WTC11 (cell line): Measurements from ENCODE around the gene GALNT17. TPM values are rescaled to one million over a fixed set of nuclear protein-coding genes. Genes with fewer than 3 reads are reported as not detected.

Source experiments
- ATAC-seq: fragments of 200-7000 bp; cut with Tn5 transposase; 2 replicates; pipeline ENCODE4 v1.10.0; 2021; ENCODE audit warnings: mild to moderate bottlenecking, moderate library complexity
- CTCF ChIA-PET: fragments of 300-600 bp; sonication (Branson Sonifier 250); formaldehyde crosslinking; loops from one replicate; lab custom pipeline; 2021; ENCODE audit warnings: antibody characterized with exemption; lab: Charles Lee
- POLR2A ChIA-PET: fragments of 350-600 bp; sonication (Branson Sonifier 250); formaldehyde crosslinking; loops from one replicate; lab custom pipeline; 2021; ENCODE audit warnings: antibody characterized with exemption; lab: Charles Lee
- DNase-seq: peaks from one replicate; pipeline ENCODE4 v3.0.0; 2021; ENCODE audit warnings: low spot score
- H3K27ac Mint-ChIP-seq: 2 replicates; pipeline ENCODE4 v1.8.0; 2021; ENCODE audit warnings: mixed read lengths
- H3K27me3 Mint-ChIP-seq: 2 replicates; pipeline ENCODE4 v1.8.0; 2021; ENCODE audit warnings: low read depth, mild to moderate bottlenecking, moderate library complexity, mixed read lengths
- H3K36me3 Mint-ChIP-seq: 2 replicates; pipeline ENCODE4 v1.8.0; 2021; ENCODE audit warnings: mixed read lengths
- H3K4me1 Mint-ChIP-seq: 2 replicates; pipeline ENCODE4 v1.8.0; 2022; ENCODE audit warnings: mixed read lengths
- H3K4me3 Mint-ChIP-seq: 2 replicates; pipeline ENCODE4 v1.8.0; 2021; ENCODE audit warnings: mild to moderate bottlenecking, moderate library complexity, mixed read lengths
- H3K9me3 Mint-ChIP-seq: 2 replicates; pipeline ENCODE4 v1.8.0; 2021; ENCODE audit warnings: mixed read lengths
- AFF4 ChIP-seq: sonication (generic); formaldehyde crosslinking; IDR thresholded peaks from 2 replicates; pipeline ENCODE4 v1.8.1; 2023; ENCODE audit warnings: mild to moderate bottlenecking, missing genetic modification reagents, borderline replicate concordance
- ARID4B ChIP-seq: sonication (generic); formaldehyde crosslinking; IDR thresholded peaks from 2 replicates; pipeline ENCODE4 v1.8.0; 2023; ENCODE audit warnings: missing genetic modification reagents, mild to moderate bottlenecking, borderline replicate concordance
- ATF3 ChIP-seq: sonication (generic); formaldehyde crosslinking; conservative IDR thresholded peaks from 2 replicates; pipeline ENCODE4 v1.8.1; 2022; ENCODE audit warnings: mild to moderate bottlenecking, missing genetic modification reagents
- ATF6 ChIP-seq: sonication (generic); formaldehyde crosslinking; IDR thresholded peaks from 2 replicates; pipeline ENCODE4 v1.8.1; 2023; ENCODE audit warnings: mild to moderate bottlenecking, missing genetic modification reagents
- FOXK1 ChIP-seq: sonication (generic); formaldehyde crosslinking; IDR thresholded peaks from 2 replicates; pipeline ENCODE4 v1.8.0; 2022; ENCODE audit warnings: mild to moderate bottlenecking, moderate library complexity, missing genetic modification reagents
- IRF1 ChIP-seq: sonication (generic); formaldehyde crosslinking; IDR thresholded peaks from 2 replicates; pipeline ENCODE4 v1.8.0; 2023; ENCODE audit warnings: missing genetic modification reagents
- JAZF1 ChIP-seq: fragments of 250-450 bp; sonication (Bioruptor Pico); IDR thresholded peaks from 2 replicates; pipeline ENCODE4 v1.9.0; 2021; ENCODE audit warnings: moderate library complexity, mild to moderate bottlenecking, inconsistent platforms
- KAT7 ChIP-seq: sonication (generic); formaldehyde crosslinking; IDR thresholded peaks from 2 replicates; pipeline ENCODE4 v1.8.1; 2023; ENCODE audit warnings: missing genetic modification reagents, mild to moderate bottlenecking, borderline replicate concordance
- MYBL2 ChIP-seq: sonication (generic); formaldehyde crosslinking; IDR thresholded peaks from 2 replicates; pipeline ENCODE4 v1.8.1; 2023; ENCODE audit warnings: mild to moderate bottlenecking, moderate library complexity, missing genetic modification reagents
- NFATC4 ChIP-seq: fragments of 250-450 bp; sonication (Bioruptor Pico); IDR thresholded peaks from 2 replicates; pipeline ENCODE4 v1.9.0; 2021; ENCODE audit warnings: mild to moderate bottlenecking
- RORB ChIP-seq: fragments of 250-450 bp; sonication (Bioruptor Pico); IDR thresholded peaks from 2 replicates; pipeline ENCODE4 v1.9.0; 2021; ENCODE audit warnings: mild to moderate bottlenecking
- SMAD4 ChIP-seq: sonication (generic); formaldehyde crosslinking; IDR thresholded peaks from 2 replicates; pipeline ENCODE4 v1.8.0; 2022; ENCODE audit warnings: mild to moderate bottlenecking, missing genetic modification reagents
- SOX15 ChIP-seq: fragments of 250-450 bp; sonication (Bioruptor Pico); IDR thresholded peaks from 2 replicates; pipeline ENCODE4 v1.9.0; 2021; ENCODE audit warnings: mild to moderate bottlenecking
- SP1 ChIP-seq: sonication (generic); formaldehyde crosslinking; conservative IDR thresholded peaks from 2 replicates; pipeline ENCODE4 v1.8.1; 2022; ENCODE audit warnings: missing genetic modification reagents
- ZBTB21 ChIP-seq: sonication (generic); formaldehyde crosslinking; IDR thresholded peaks from 2 replicates; pipeline ENCODE4 v1.8.1; 2023; ENCODE audit warnings: mild to moderate bottlenecking, missing genetic modification reagents, borderline replicate concordance
- ZMAT4 ChIP-seq: fragments of 250-450 bp; sonication (Bioruptor Pico); IDR thresholded peaks from 2 replicates; pipeline ENCODE4 v1.9.0; 2021; ENCODE audit warnings: mild to moderate bottlenecking
- ZNF138 ChIP-seq: sonication (generic); formaldehyde crosslinking; conservative IDR thresholded peaks from 2 replicates; pipeline ENCODE4 v1.8.1; 2022; ENCODE audit warnings: mild to moderate bottlenecking, moderate library complexity, missing genetic modification reagents
- ZNF219 ChIP-seq: sonication (generic); formaldehyde crosslinking; IDR thresholded peaks from 2 replicates; pipeline ENCODE4 v1.8.0; 2023; ENCODE audit warnings: missing genetic modification reagents, mild to moderate bottlenecking, borderline replicate concordance
- ZNF396 ChIP-seq: fragments of 250-450 bp; sonication (Bioruptor Pico); IDR thresholded peaks from 2 replicates; pipeline ENCODE4 v1.8.0; 2021; ENCODE audit warnings: mild to moderate bottlenecking, moderate library complexity, borderline replicate concordance
- total RNA-seq: library from RNA; stranded (reverse); gene quantifications from 3 replicates; pipeline ENCODE4 v1.2.3, GENCODE V29; 2021

Gene GALNT17
- total RNA-seq, 1 experiment from 2014 or later: 61.1 TPM

GRCh38 chr7:71348821-71349681 is 217.1 kb downstream of the GALNT17 start (continued):
- TF ChIP-seq ATF3 (CRISPR knock-in tag) (no peak), ZNF138 (no peak), MYBL2 (no peak), IRF1 (CRISPR knock-in tag) (no peak)

- Mint-ChIP-seq H3K27me3 (no peaks in the 10 kb centered on the region), H3K4me1 (peaks cover 38% of the 10 kb centered on the region), H3K4me3 (no peak overlapping the region), H3K36me3 (peaks cover 40% of the 10 kb centered on the region), H3K27ac (no peak overlapping the region), H3K9me3 (peaks cover 35% of the 10 kb centered on the region)
- ATAC-seq (no peak), DNase-seq (no peak)
- TF ChIP-seq RORB (CRISPR knock-in tag) (no peak), KAT7 (CRISPR knock-in tag) (no peak), ZMAT4 (CRISPR knock-in tag) (no peak), NFATC4 (CRISPR knock-in tag) (no peak), ZNF219 (CRISPR knock-in tag) (no peak), ZBTB21 (CRISPR knock-in tag) (no peak), AFF4 (CRISPR knock-in tag) (no peak), FOXK1 (no peak), SOX15 (CRISPR knock-in tag) (no peak), SP1 (CRISPR knock-in tag) (no peak)
- POLR2A ChIA-PET: no interaction called here
- CTCF ChIA-PET: interaction anchor here (1.3 kb wide), 1 partner anchor 15 kb away, joined by 3 read pairs; no protein-coding TSS in a partner anchor
Measured at GRCh38 chr7:71349682-71350481, 217.9 kb downstream of the GALNT17 start.

- H3K27me3 Mint-ChIP-seq: no peaks in the 10 kb centered on the region
- POLR2A ChIA-PET: no interaction called here
- no peak for ATAC-seq
- TF ChIP-seq FOXK1: no peak
- TF ChIP-seq ARID4B (CRISPR knock-in tag): no peak
- no peak for TF ChIP-seq SMAD4 (CRISPR knock-in tag)
- no peak for TF ChIP-seq ZNF396
- no peak for TF ChIP-seq JAZF1 (CRISPR knock-in tag)
- TF ChIP-seq ATF6: no peak
- TF ChIP-seq ATF3 (CRISPR knock-in tag): no peak
Measured at GRCh38 chr7:71350680-71351079, 218.7 kb downstream of the GALNT17 start.

More at GRCh38 chr7:71350680-71351079, 218.7 kb downstream of the GALNT17 start:
- H3K4me3 Mint-ChIP-seq: no peak overlapping the region
- H3K9me3 Mint-ChIP-seq: peaks cover 35% of the 10 kb centered on the region
- peaks cover 38% of the 10 kb centered on the region for H3K36me3 Mint-ChIP-seq
- H3K4me1 Mint-ChIP-seq: peaks cover 30% of the 10 kb centered on the region
- no peak for DNase-seq
- CTCF ChIA-PET: no interaction called here
- no peak overlapping the region for H3K27ac Mint-ChIP-seq
